Measurements from ENCODE around the gene LSMEM2.

The LSMEM2 gene

DNA sequence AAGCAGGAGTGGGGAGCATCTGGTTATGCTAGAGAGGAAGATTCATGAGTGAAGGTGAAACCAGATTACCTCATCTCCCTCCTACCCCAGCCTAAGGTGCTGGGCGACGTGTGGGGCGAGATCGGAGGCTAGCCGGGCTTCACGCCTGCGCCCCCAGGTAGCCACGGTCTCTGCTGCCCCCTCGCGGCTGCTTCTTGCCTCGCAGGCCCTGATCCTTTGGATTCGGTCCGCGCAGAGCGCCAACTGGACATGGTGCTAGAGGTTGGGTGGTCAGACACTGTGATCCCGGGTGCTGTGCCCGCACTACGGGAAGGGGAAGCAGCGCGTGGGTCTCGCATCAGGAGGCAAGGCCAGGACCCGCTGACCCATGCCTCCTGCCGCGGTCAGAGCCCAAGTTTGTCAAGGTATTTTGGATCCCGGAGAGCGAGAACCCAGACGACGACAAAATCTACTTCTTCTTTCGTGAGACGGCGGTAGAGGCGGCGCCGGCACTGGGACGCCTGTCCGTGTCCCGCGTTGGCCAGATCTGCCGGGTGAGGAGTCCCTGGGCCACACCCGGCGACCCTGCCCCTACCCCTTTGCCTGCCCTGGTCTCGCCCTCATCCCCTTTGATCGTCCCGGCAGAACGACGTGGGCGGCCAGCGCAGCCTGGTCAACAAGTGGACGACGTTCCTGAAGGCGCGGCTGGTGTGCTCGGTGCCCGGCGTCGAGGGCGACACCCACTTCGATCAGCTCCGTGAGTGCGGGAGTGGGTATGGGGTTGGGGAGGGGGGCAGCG is 5.8 kb upstream of the LSMEM2 start:
- TF ChIP-seq CTCF (IDR thresholded peaks at IDR 0.05; ENCODE audit: low read length, missing control alignments): peak; percentile 92
- peak; percentile 75 for DNase-seq (ENCODE audit: low read depth)
- peak overlapping the region; percentile 36 for H3K4me3 ChIP-seq (replicated peaks; ENCODE audit: low read depth, low read length)

- H3K4me3 ChIP-seq (replicated peaks; ENCODE audit: low read depth, low read length): no peak overlapping the region
These were observed 5.2 kb upstream of the LSMEM2 start for GRCh38 chr3:50273689-50274065.

DNA sequence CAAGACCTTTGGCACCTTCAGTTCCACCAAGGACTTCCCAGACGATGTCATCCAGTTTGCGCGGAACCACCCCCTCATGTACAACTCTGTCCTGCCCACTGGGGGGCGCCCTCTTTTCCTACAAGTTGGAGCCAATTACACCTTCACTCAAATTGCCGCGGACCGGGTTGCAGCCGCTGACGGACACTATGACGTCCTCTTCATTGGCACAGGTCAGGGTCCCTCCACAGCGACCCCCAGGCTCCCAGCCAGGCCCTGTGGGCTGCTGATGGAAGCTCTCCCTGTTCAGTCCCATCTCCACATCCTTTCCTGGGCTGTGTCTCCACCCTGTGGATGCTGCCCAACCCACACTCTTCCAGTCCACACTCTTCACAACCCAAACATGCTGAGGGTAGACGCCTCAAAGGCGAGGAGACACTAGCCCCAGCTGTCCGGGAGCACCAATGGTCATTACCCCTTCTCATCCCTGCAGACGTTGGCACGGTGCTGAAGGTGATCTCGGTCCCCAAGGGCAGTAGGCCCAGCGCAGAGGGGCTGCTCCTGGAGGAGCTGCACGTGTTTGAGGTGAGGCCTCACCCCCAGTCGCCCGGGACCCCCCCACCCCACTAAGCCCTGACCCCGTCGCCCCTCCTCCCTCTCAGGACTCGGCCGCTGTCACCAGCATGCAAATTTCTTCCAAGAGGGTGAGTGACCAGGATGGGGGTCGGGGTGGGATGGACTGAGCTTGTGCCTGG is 4.3 kb upstream of the LSMEM2 start:
- DNase-seq (ENCODE audit: low read depth): peak; percentile 65
- peak; percentile 62 for TF ChIP-seq CTCF (IDR thresholded peaks at IDR 0.05; ENCODE audit: low read length, missing control alignments)
- no peak overlapping the region for H3K4me3 ChIP-seq (replicated peaks; ENCODE audit: low read depth, low read length)

More at GRCh38 chr3:50273689-50274065, 5.2 kb upstream of the LSMEM2 start:
- DNase-seq (ENCODE audit: low read depth): no peak
- no peak for TF ChIP-seq CTCF (IDR thresholded peaks at IDR 0.05; ENCODE audit: low read length, missing control alignments)

DNA sequence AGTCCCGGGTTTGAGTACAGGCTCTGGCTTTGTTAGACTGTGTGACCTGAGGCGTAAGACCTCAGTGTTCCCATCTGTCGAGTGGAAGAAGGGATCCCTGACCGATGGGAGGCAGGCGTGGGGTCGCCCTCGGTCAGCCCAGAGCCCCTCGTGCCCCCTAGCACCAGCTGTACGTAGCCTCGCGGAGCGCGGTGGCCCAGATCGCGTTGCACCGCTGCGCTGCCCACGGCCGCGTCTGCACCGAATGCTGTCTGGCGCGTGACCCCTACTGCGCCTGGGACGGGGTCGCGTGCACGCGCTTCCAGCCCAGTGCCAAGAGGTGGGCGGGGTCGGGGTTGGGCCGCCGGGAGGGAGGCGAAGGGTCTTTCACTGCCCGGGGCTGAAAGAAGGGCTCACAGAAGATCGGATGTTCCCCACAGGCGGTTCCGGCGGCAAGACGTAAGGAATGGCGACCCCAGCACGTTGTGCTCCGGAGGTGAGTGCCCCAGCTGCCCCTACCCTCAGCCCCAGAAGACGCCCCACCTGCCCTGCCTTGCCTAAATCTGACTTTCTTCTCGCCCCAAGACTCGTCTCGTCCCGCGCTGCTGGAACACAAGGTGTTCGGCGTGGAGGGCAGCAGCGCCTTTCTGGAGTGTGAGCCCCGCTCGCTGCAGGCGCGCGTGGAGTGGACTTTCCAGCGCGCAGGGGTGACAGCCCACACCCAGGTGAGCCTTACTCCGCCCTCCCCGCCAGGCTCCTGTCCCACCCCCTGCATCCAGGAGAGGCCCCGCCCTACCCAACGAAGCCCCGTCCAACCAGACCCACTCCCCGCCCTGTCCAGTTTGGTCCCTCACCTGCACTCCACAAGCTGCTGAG is 3.5 kb upstream of the LSMEM2 start:
- no peak for DNase-seq (ENCODE audit: low read depth)
- no peak for TF ChIP-seq CTCF (IDR thresholded peaks at IDR 0.05; ENCODE audit: low read length, missing control alignments)
- no peak overlapping the region for H3K4me3 ChIP-seq (replicated peaks; ENCODE audit: low read depth, low read length)

- DNase-seq (ENCODE audit: low read depth): no peak
- no peak for TF ChIP-seq CTCF (IDR thresholded peaks at IDR 0.05; ENCODE audit: low read length, missing control alignments)
- H3K4me3 ChIP-seq (replicated peaks; ENCODE audit: low read depth, low read length): no peak overlapping the region
These were observed 2.7 kb upstream of the LSMEM2 start for GRCh38 chr3:50275996-50276761.

- H3K4me3 ChIP-seq (replicated peaks; ENCODE audit: low read depth, low read length): no peak overlapping the region
- DNase-seq (ENCODE audit: low read depth): no peak
- TF ChIP-seq CTCF (IDR thresholded peaks at IDR 0.05; ENCODE audit: low read length, missing control alignments): no peak
These were observed 2.2 kb upstream of the LSMEM2 start for GRCh38 chr3:50276762-50277101.
